ENCODE results near the gene ATG10.

GRCh38 chr5:82149434-82149833, 177.6 kb downstream of the ATG10 start:
- no peak for TF ChIP-seq POLR2A (IDR thresholded peaks at IDR 0.05)
- TF ChIP-seq, protein P1, sequence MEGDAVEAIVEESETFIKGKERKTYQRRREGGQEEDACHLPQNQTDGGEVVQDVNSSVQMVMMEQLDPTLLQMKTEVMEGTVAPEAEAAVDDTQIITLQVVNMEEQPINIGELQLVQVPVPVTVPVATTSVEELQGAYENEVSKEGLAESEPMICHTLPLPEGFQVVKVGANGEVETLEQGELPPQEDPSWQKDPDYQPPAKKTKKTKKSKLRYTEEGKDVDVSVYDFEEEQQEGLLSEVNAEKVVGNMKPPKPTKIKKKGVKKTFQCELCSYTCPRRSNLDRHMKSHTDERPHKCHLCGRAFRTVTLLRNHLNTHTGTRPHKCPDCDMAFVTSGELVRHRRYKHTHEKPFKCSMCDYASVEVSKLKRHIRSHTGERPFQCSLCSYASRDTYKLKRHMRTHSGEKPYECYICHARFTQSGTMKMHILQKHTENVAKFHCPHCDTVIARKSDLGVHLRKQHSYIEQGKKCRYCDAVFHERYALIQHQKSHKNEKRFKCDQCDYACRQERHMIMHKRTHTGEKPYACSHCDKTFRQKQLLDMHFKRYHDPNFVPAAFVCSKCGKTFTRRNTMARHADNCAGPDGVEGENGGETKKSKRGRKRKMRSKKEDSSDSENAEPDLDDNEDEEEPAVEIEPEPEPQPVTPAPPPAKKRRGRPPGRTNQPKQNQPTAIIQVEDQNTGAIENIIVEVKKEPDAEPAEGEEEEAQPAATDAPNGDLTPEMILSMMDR (IDR thresholded peaks at IDR 0.05), result no peak
- TF ChIP-seq POLR2AphosphoS5 (IDR thresholded peaks at IDR 0.05), result no peak

All from transverse colon (tissue), 4 donors.